Suprapubic skin (tissue), 4 donors: ENCODE data around the gene ANK3. TPM values are rescaled to one million over a fixed set of nuclear protein-coding genes. Genes with fewer than 3 reads are reported as not detected.

Experiments
- DNase-seq, 2 donors: peaks; one replicate each; pipeline ENCODE4 v3.0.0-alpha.2; 2019; ENCODE audit warnings: low spot score in 2 of 2
- H3K27ac ChIP-seq: fragments of 200-600 bp; sonication (generic); one replicate; pipeline ENCODE4 v1.5.1; 2019
- H3K27me3 ChIP-seq: fragments of 200-600 bp; sonication (generic); one replicate; pipeline ENCODE4 v1.5.1; 2019
- H3K36me3 ChIP-seq: fragments of 200-600 bp; sonication (generic); one replicate; pipeline ENCODE4 v1.5.1; 2019
- H3K4me1 ChIP-seq: fragments of 200-600 bp; sonication (generic); one replicate; pipeline ENCODE4 v1.5.1; 2019
- H3K4me3 ChIP-seq: fragments of 200-600 bp; sonication (generic); one replicate; pipeline ENCODE4 v1.5.1; 2019; ENCODE audit warnings: mild to moderate bottlenecking
- H3K9me3 ChIP-seq: fragments of 200-600 bp; sonication (generic); one replicate; pipeline ENCODE4 v1.5.1; 2019
- EP300 ChIP-seq: sonication (generic); formaldehyde crosslinking; IDR thresholded peaks from one replicate; pipeline ENCODE4 v1.6.1; 2017; ENCODE audit warnings: antibody characterized with exemption
- POLR2A ChIP-seq, 2 donors: fragments of 450-650 bp; IDR thresholded peaks; one replicate each; pipeline ENCODE4 v1.6.1; 2017; ENCODE audit warnings: antibody characterized with exemption in 2 of 2, mild to moderate bottlenecking in 2 of 2, moderate library complexity in 2 of 2
- POLR2AphosphoS5 ChIP-seq, 3 donors: sonication (generic); formaldehyde crosslinking; IDR thresholded peaks; one replicate each; pipeline ENCODE4 v1.6.1; 2017; ENCODE audit warnings: antibody characterized with exemption in 3 of 3
- WGBS: methylation state at CpG from one replicate; pipeline ENCODE4 v1.1.5; 2018; 5-methylcytosine and 5-hydroxymethylcytosine counted together
- total RNA-seq, 4 donors: library from RNA; depleted of rRNA; stranded (reverse); fragments of >200 nt; gene quantifications; one replicate each; pipeline ENCODE4 v1.1.0, GENCODE V29; 2016
- TF ChIP-seq, protein P1 (sequence below), 2 donors: fragments of 200-600 bp in 1 of 2; fragments of 450-650 bp in 1 of 2; sonication (generic) in 1 of 2; IDR thresholded peaks; one replicate each; pipeline ENCODE4 v1.5.1; 2016 to 2019; ENCODE audit warnings: antibody characterized with exemption in 2 of 2, mild to moderate bottlenecking in 1 of 2, moderate library complexity in 1 of 2

ANK3 gene
- total RNA-seq, 4 donors from 2014 or later = 89.1 to 191 (median 112) TPM

DNA sequence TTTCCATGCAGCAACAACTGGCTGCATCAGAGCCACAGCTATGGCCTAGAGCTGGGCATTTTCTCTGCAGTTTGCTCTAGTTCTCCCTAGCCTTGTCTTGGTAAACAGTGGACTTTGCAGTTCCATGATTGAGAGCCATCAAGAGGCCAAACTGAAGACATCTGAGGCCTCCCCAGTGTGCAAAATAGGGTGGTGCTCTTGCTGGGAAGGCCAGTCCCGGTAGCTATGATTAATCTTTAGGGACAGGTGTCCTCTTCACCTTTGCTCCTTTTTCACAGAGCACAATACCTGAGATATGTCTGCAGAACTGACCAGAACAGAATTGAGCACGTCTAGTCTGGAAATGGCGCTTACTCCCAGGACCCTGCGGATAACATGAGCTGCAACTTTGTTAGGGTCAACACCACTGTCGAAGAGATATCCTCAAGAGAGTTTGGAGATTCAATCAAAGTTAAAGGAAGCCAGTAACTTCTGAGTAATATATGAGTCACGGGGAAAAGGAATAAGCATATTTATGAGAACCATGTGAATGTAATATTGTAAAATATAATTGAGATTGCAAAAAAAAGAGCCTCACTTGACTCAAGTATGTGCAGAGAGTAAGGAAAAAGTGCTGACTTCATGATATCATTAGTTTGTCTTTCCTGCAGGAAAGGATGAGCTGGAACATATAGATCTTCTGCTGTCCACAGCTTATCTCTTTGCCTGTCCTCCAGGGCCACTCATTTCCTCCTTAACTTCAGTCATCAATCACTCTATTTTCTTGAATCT, 76.7 kb downstream of the ANK3 start:
- no peak overlapping the region for H3K4me3 ChIP-seq
- H3K9me3 ChIP-seq = no peaks in the 10 kb centered on the region
- no peaks in the 10 kb centered on the region for H3K27me3 ChIP-seq
- TF ChIP-seq POLR2A (IDR thresholded peaks at IDR 0.05) (no peak), EP300 (no peak), POLR2AphosphoS5 (IDR thresholded peaks at IDR 0.05) (no peak)
- TF ChIP-seq, protein P1, sequence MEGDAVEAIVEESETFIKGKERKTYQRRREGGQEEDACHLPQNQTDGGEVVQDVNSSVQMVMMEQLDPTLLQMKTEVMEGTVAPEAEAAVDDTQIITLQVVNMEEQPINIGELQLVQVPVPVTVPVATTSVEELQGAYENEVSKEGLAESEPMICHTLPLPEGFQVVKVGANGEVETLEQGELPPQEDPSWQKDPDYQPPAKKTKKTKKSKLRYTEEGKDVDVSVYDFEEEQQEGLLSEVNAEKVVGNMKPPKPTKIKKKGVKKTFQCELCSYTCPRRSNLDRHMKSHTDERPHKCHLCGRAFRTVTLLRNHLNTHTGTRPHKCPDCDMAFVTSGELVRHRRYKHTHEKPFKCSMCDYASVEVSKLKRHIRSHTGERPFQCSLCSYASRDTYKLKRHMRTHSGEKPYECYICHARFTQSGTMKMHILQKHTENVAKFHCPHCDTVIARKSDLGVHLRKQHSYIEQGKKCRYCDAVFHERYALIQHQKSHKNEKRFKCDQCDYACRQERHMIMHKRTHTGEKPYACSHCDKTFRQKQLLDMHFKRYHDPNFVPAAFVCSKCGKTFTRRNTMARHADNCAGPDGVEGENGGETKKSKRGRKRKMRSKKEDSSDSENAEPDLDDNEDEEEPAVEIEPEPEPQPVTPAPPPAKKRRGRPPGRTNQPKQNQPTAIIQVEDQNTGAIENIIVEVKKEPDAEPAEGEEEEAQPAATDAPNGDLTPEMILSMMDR (IDR thresholded peaks at IDR 0.05) = no peak
- H3K36me3 ChIP-seq = no peaks in the 10 kb centered on the region
- whole genome bisulfite sequencing = 66% methylated on average over 6 of the region's 6 CpGs
- no peak for DNase-seq
- H3K27ac ChIP-seq = no peak overlapping the region
- peaks cover 17% of the 10 kb centered on the region for H3K4me1 ChIP-seq

DNA sequence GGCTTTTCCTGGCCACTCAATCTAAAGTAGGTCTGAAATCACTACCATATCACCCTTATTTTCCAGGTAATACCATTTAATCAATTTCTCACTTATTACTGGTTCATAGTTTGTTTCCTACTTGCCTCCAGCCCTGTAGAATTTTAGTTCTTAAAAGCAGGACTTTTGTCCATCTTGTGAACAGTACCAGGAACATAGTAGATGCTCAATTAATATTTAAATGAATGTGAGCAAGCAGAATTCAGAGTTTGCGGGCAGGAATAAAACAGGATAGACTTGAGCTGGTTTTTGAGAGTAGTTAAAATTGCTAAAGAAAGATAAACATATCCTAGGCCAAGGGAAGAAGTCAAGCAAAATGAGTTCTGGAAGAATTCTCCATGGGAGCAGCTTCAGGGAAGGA, 77.9 kb downstream of the ANK3 start:
- Histone ChIP-seq H3K36me3 (no peaks in the 10 kb centered on the region), H3K4me1 (peaks cover 17% of the 10 kb centered on the region), H3K27ac (no peak overlapping the region), H3K27me3 (no peaks in the 10 kb centered on the region), H3K9me3 (no peaks in the 10 kb centered on the region), H3K4me3 (no peak overlapping the region)
- no peak for DNase-seq
- TF ChIP-seq POLR2A (IDR thresholded peaks at IDR 0.05) (no peak), EP300 (no peak), POLR2AphosphoS5 (IDR thresholded peaks at IDR 0.05) (no peak)
- TF ChIP-seq, protein P1 (IDR thresholded peaks at IDR 0.05) = no peak
- 98% methylated on average over 1 of the region's 1 CpG for WGBS

DNA sequence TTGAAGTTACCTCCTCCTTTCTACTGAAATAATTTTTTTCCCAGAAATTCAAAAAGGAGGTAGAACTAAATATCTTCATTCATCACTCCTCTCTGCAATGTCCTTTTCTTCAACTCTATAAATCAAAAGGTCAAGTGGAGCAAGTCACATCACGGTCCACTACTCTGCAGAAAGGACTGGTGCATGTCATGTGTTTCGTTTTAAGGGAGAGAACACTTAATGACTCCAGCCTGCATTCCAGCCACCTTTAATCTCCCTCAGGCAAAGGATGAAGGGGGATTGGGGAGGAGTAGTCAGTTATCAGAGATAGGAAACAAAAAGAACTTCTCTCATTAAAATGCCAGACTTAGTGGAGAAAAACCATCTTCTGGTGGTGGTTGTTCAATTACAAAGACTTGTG, 78.9 kb downstream of the ANK3 start:
- TF ChIP-seq, protein P1 (IDR thresholded peaks at IDR 0.05) = no peak
- TF ChIP-seq POLR2AphosphoS5 (IDR thresholded peaks at IDR 0.05) (no peak), EP300 (no peak), POLR2A (IDR thresholded peaks at IDR 0.05) (no peak)
- no peaks in the 10 kb centered on the region for H3K36me3 ChIP-seq
- WGBS = 24% methylated on average over 2 of the region's 2 CpGs
- no peaks in the 10 kb centered on the region for H3K9me3 ChIP-seq
- no peak overlapping the region for H3K4me3 ChIP-seq
- peaks cover 17% of the 10 kb centered on the region for H3K4me1 ChIP-seq
- no peak overlapping the region for H3K27ac ChIP-seq
- no peaks in the 10 kb centered on the region for H3K27me3 ChIP-seq
- DNase-seq = no peak

DNA sequence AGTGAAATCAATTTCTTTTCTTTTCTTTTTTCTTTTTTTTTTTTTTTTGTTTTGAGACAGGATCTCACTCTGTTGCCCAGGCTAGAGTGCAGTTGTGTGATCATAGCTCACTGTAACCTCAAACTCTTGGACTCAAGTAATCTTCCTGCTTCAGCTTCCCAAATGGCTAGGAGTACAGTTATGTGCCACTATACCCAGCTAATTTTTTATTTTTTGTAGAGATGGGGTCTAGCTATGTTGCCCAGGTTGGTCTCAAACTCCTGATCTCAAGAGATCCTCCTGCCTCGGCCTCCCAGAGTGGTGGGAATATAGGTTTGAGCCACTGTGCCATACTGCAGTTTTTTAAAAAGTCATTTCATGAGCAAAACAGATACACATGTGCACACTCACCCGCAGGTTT, 79.8 kb downstream of the ANK3 start:
- Histone ChIP-seq H3K4me3 (no peak overlapping the region), H3K27me3 (no peaks in the 10 kb centered on the region), H3K4me1 (peaks cover 17% of the 10 kb centered on the region), H3K9me3 (no peaks in the 10 kb centered on the region), H3K27ac (no peak overlapping the region), H3K36me3 (no peaks in the 10 kb centered on the region)
- no peak for DNase-seq
- 87% methylated on average over 2 of the region's 2 CpGs for WGBS
- no peak for TF ChIP-seq POLR2A (IDR thresholded peaks at IDR 0.05)

DNA sequence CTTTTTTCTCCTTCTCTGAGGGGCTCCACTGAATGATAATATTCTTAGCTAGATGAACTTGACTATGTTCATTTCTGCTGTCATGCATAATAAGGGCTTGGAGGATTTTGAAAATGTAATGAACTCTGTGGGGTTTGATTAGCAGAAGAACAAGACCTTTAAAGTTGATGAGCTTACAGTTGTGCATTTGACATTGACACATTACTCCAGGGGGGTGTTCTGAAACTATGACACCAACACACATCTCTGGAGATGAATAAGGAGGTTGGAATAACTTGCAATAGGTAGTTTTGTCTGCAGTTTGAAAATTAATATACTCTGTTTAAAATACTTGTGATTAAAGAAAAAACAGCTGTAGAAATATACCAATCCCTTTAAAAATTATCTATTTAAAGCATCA, 80.3 kb downstream of the ANK3 start:
- H3K9me3 ChIP-seq = no peaks in the 10 kb centered on the region
- H3K4me3 ChIP-seq = no peak overlapping the region

DNA sequence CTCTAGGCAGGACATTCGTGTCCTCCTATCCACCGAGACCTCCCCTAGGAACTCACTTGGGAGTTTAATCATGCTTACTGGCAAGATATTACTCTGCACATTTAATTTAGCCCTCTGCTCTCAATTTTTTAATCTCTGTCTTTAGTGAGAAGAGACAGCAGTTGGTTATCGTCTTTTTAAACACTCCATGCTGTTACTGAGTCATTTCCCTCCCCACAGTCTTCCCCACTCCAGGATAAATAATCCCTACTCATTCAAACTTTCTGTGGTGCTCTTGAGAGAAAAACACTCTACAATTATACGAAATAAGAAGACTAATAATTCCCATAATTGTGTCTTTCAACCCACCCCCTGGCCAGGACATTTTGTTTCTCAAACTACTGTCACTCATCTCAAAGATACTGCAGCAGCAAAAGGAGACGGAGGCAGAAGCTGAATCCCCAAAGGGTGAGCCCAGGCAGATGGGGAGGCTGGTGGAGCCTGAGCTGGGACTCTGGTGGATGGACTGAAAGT, 84.2 kb downstream of the ANK3 start:
- WGBS = 58% methylated on average over 5 of the region's 5 CpGs
- no peaks in the 10 kb centered on the region for H3K36me3 ChIP-seq
- H3K4me1 ChIP-seq = no peaks in the 10 kb centered on the region
- DNase-seq = no peak
- no peaks in the 10 kb centered on the region for H3K9me3 ChIP-seq
- TF ChIP-seq, protein P1 (IDR thresholded peaks at IDR 0.05) = no peak
- TF ChIP-seq POLR2A (IDR thresholded peaks at IDR 0.05) (no peak), POLR2AphosphoS5 (IDR thresholded peaks at IDR 0.05) (no peak), EP300 (no peak)
- no peak overlapping the region for H3K4me3 ChIP-seq
- H3K27me3 ChIP-seq = no peaks in the 10 kb centered on the region
- no peak overlapping the region for H3K27ac ChIP-seq

More for the DNA sequence above, 80.3 kb downstream of the ANK3 start:
- no peaks in the 10 kb centered on the region for H3K36me3 ChIP-seq
- peaks cover 11% of the 10 kb centered on the region for H3K4me1 ChIP-seq
- no peaks in the 10 kb centered on the region for H3K27me3 ChIP-seq
- DNase-seq = no peak
- TF ChIP-seq POLR2AphosphoS5 (IDR thresholded peaks at IDR 0.05) = no peak
- no peak overlapping the region for H3K27ac ChIP-seq
